ENCODE results near the gene TMEM219. TPM values are rescaled to one million over a fixed set of nuclear protein-coding genes. Genes with fewer than 3 reads are reported as not detected.

Gene TMEM219
- total RNA-seq, 4 donors from 2014 or later, result 48.1 to 120 (median 60.2) TPM

GRCh38 chr16:29916979-29917378 is 44.9 kb upstream of the TMEM219 start:
- intact Hi-C loops (cut with DNase I; ENCODE audit: low total_unique reads), result no loop called here
- Histone ChIP-seq H3K4me3 (no peak overlapping the region), H3K27ac (no peak overlapping the region), H3K4me1 (no peaks in the 10 kb centered on the region), H3K36me3 (peaks cover 0 to 32% of the 10 kb centered on the region in 2 donors), H3K9me3 (no peaks in the 10 kb centered on the region), H3K27me3 (no peaks in the 10 kb centered on the region)
- TF ChIP-seq CTCF (IDR thresholded peaks at IDR 0.05 in 4 of 5, conservative IDR thresholded peaks at IDR 0.05 in 1 of 5) (no peak), POLR2A (IDR thresholded peaks at IDR 0.05) (no peak)
- in situ Hi-C loops (cut with MboI; ENCODE audit: low sequenced_read_pairs in 4 of 4), result no loop called here
- ATAC-seq (no peak), DNase-seq (no peak)

GRCh38 chr16:29920288-29921033 is 41.4 kb upstream of the TMEM219 start:
- Histone ChIP-seq H3K4me1 (peaks cover 15% of the 10 kb centered on the region in 2 donors), H3K36me3 (peaks cover 0 to 44% of the 10 kb centered on the region in 2 donors), H3K27ac (no peak overlapping the region), H3K9me3 (no peaks in the 10 kb centered on the region), H3K27me3 (no peaks in the 10 kb centered on the region), H3K4me3 (no peak overlapping the region)
- ATAC-seq (no peak), DNase-seq (no peak)
- in situ Hi-C loops (cut with MboI; ENCODE audit: low sequenced_read_pairs in 4 of 4), result loop anchor here in 1 of 4 donors (10.0 kb wide), 1 partner anchor 54 kb away; the partner anchor contains the start of gene TAOK2
- intact Hi-C loops (cut with DNase I; ENCODE audit: low total_unique reads), result no loop called here
- TF ChIP-seq CTCF (IDR thresholded peaks at IDR 0.05 in 4 of 5, conservative IDR thresholded peaks at IDR 0.05 in 1 of 5), result no peak
- no peak for TF ChIP-seq POLR2A (IDR thresholded peaks at IDR 0.05)

- Histone ChIP-seq H3K27ac (no peak overlapping the region), H3K4me3 (no peak overlapping the region), H3K4me1 (peaks cover 15 to 16% of the 10 kb centered on the region in 2 donors), H3K36me3 (peaks cover 0 to 44% of the 10 kb centered on the region in 2 donors), H3K27me3 (no peaks in the 10 kb centered on the region), H3K9me3 (no peaks in the 10 kb centered on the region)
- no peak for TF ChIP-seq CTCF (IDR thresholded peaks at IDR 0.05 in 4 of 5, conservative IDR thresholded peaks at IDR 0.05 in 1 of 5)
- TF ChIP-seq POLR2A (IDR thresholded peaks at IDR 0.05), result no peak
- intact Hi-C loops (cut with DNase I; ENCODE audit: low total_unique reads) (no loop called here), in situ Hi-C loops (cut with MboI; ENCODE audit: low sequenced_read_pairs in 4 of 4) (loop anchor here in 1 of 4 donors (10.0 kb wide), 1 partner anchor 54 kb away; the partner anchor contains the start of gene TAOK2)
- DNase-seq (no peak), ATAC-seq (no peak)
Measured at GRCh38 chr16:29921034-29921385, 40.9 kb upstream of the TMEM219 start.

- no peak for DNase-seq
Measured at GRCh38 chr16:29922326-29922725, 39.6 kb upstream of the TMEM219 start.

More at GRCh38 chr16:29922326-29922725, 39.6 kb upstream of the TMEM219 start:
- intact Hi-C loops (cut with DNase I; ENCODE audit: low total_unique reads), result no loop called here
- Histone ChIP-seq H3K9me3 (no peaks in the 10 kb centered on the region), H3K4me1 (peaks cover 22 to 24% of the 10 kb centered on the region in 2 donors), H3K27me3 (no peaks in the 10 kb centered on the region), H3K27ac (no peak overlapping the region), H3K36me3 (peaks cover 0 to 44% of the 10 kb centered on the region in 2 donors), H3K4me3 (no peak overlapping the region)
- in situ Hi-C loops (cut with MboI; ENCODE audit: low sequenced_read_pairs in 4 of 4), result loop anchor here in 1 of 4 donors (10.0 kb wide), 1 partner anchor 52 kb away; the partner anchor contains the start of gene TAOK2
- no peak for ATAC-seq
- TF ChIP-seq POLR2A (IDR thresholded peaks at IDR 0.05), result no peak
- TF ChIP-seq CTCF (IDR thresholded peaks at IDR 0.05 in 4 of 5, conservative IDR thresholded peaks at IDR 0.05 in 1 of 5), result no peak
